ENCODE results near the gene SPOCK2. TPM values are rescaled to one million over a fixed set of nuclear protein-coding genes. Genes with fewer than 3 reads are reported as not detected.

Gene SPOCK2
- total RNA-seq, 1 donor from 2014 or later: 108 TPM

DNA sequence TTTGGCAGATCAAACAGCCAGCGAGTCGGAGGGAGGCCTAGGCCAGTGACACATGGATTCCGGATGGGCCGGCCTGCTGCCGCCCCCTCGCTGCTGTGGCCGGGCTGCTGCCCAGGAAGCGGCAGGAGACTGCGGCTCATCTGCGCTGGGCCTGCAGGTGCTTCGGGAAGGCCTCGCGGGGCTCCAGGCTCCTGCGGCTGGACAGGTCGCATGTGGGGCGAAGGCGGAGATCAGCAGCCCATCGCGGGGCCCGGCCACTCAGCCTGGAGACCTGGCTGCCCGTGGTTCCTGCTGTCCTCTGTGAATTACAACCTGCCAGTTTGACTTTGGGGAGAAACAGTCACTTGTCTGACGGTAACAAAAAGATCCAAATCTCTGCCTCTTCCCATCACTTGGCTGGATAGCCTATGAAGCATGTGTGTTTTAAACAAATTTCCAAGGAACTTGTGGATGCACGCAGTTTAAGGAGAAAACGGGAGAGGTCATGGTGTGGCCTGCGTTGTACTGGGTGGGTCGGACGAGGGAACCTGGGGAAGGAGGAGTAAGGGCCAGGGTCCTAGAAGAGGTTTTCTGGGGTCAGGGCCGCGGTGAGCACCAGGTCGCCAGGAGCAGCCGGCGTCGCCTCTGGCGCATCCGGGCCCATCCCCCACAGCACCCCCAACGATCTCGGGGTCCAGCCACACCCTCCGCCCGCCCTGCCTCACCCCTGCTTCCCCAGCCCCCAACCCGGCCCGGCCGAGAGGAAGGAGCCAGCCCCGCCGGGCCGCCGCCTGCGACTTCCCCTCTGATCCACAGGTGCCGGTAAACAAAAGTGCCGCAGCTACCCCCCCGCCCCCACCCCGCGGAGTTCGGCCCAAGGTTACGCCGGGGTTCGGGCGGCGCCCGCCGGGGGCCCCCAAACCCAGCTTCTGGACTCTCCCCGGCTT lies 1.6 kb downstream of the SPOCK2 start:
- ATAC-seq: peak; percentile 20 to 41
- peak overlapping the region; percentile 65 for H3K4me3 ChIP-seq

DNA sequence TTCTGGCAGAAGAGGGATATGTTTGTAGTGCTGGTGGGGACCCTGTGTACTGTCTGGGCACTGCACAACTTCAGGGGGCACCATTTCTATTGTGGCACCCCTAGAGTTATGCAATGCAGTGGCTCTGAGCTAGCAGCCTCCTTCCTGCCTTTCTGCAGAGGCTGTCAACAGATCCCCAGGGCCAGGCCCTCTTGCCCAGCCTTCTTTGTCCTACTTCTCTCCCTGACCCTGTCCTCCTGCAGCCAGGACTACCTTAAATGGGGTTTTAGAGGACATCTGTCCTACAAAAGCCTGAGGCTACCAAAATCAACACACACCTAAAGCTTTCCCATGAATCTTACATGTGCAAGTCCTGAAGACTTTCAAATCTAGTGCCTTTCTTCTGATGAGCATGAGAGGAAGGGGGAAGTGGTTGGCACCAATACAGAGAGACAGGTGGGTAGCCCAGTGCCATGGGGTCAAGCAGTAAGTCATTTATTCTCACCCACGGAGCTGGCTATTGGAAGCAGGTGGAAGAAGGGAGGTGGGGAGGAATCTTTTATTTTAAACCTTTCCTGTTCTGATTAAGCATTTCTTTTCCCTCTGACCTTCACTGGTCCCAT lies 2.4 kb downstream of the SPOCK2 start:
- H3K36me3 ChIP-seq: no peaks in the 10 kb centered on the region
- TF ChIP-seq, protein P1, sequence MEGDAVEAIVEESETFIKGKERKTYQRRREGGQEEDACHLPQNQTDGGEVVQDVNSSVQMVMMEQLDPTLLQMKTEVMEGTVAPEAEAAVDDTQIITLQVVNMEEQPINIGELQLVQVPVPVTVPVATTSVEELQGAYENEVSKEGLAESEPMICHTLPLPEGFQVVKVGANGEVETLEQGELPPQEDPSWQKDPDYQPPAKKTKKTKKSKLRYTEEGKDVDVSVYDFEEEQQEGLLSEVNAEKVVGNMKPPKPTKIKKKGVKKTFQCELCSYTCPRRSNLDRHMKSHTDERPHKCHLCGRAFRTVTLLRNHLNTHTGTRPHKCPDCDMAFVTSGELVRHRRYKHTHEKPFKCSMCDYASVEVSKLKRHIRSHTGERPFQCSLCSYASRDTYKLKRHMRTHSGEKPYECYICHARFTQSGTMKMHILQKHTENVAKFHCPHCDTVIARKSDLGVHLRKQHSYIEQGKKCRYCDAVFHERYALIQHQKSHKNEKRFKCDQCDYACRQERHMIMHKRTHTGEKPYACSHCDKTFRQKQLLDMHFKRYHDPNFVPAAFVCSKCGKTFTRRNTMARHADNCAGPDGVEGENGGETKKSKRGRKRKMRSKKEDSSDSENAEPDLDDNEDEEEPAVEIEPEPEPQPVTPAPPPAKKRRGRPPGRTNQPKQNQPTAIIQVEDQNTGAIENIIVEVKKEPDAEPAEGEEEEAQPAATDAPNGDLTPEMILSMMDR (IDR thresholded peaks at IDR 0.05): no peak
- no peak for DNase-seq
- peaks cover 48% of the 10 kb centered on the region for H3K4me1 ChIP-seq
- no peaks in the 10 kb centered on the region for H3K9me3 ChIP-seq
- peak overlapping the region; percentile 65 for H3K4me3 ChIP-seq
- no peak for ATAC-seq
- intact Hi-C loops (cut with DNase I): no loop called here
- peak overlapping the region; percentile 84 for H3K27ac ChIP-seq
- H3K27me3 ChIP-seq (ENCODE audit: low read depth): peaks cover 26% of the 10 kb centered on the region

More for the DNA sequence above, 1.6 kb downstream of the SPOCK2 start:
- H3K4me1 ChIP-seq: peaks cover 48% of the 10 kb centered on the region
- TF ChIP-seq, protein P1 (IDR thresholded peaks at IDR 0.05): no peak
- H3K36me3 ChIP-seq: no peaks in the 10 kb centered on the region
- peaks cover 26% of the 10 kb centered on the region for H3K27me3 ChIP-seq (ENCODE audit: low read depth)
- H3K27ac ChIP-seq: peak overlapping the region; percentile 84
- DNase-seq: peak; percentile 73
- H3K9me3 ChIP-seq: no peaks in the 10 kb centered on the region
- intact Hi-C loops (cut with DNase I): no loop called here

DNA sequence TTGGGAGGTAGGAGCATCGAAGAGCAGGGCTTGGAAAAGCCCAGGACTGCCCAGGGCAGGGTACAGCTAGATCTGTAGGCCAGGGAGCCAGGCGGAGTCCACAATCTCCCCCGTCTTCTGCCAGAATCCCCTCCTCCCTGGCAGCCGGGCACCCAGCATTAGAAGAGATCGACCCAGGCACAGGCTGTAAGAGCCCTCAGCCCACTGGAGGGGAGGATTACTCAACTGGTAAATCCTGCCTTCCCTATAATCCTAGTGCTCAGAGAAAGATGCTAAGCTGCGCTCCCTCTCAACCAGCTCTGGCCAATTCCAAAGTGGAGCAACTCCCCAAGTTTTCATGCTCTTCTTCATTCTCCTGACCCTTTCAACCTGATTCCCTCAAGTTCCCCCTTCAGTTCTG lies 3.2 kb downstream of the SPOCK2 start:
- DNase-seq (no peak), ATAC-seq (no peak)
- Histone ChIP-seq H3K27ac (no peak overlapping the region), H3K27me3 (ENCODE audit: low read depth) (peaks cover 26% of the 10 kb centered on the region), H3K36me3 (no peaks in the 10 kb centered on the region), H3K9me3 (no peaks in the 10 kb centered on the region), H3K4me3 (no peak overlapping the region), H3K4me1 (peaks cover 48% of the 10 kb centered on the region)
- intact Hi-C loops (cut with DNase I): no loop called here
- TF ChIP-seq, protein P1 (IDR thresholded peaks at IDR 0.05): no peak

DNA sequence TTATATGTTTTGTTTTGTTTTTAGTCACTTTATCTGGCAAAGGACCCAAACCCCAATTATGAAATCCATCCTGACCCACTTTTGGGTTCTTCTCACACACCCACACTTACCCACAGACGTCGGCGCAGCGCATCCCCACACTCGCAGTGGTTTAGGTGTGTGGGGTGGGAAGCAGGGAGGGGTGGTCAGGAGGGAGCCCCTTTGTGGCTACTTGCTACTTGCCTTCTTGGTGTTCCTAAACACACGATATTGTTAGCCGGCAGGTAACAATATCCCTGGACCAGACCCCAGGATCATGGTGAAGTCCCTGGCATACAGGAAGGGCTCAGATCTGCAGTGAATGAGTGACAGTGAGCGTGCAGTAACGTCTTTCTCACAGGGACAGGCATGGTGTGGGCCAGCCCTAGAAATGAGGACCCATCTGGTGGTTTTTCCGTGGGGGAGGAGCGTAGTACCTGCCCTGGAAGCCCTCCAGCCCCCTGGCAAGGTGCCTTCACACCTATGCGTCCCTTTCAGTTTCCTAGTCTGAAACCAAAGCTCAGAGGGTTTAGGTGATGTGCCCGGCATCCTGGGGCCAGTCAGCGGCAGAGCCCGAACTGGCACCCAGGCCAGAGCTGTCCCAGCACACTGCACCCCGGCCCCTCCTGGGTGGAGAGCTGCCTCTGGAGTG lies 4.4 kb downstream of the SPOCK2 start:
- no peak for DNase-seq

More for the DNA sequence above, 4.4 kb downstream of the SPOCK2 start:
- peaks cover 37% of the 10 kb centered on the region for H3K4me1 ChIP-seq
- H3K27ac ChIP-seq: no peak overlapping the region
- H3K36me3 ChIP-seq: no peaks in the 10 kb centered on the region
- intact Hi-C loops (cut with DNase I): no loop called here
- H3K27me3 ChIP-seq (ENCODE audit: low read depth): peaks cover 24% of the 10 kb centered on the region
- no peaks in the 10 kb centered on the region for H3K9me3 ChIP-seq
- H3K4me3 ChIP-seq: no peak overlapping the region
- ATAC-seq: no peak
- TF ChIP-seq, protein P1 (IDR thresholded peaks at IDR 0.05): no peak

All from lower lobe of right lung (tissue), 2 donors.